HG03354 (cell line): Measurements from ENCODE around the gene MRGPRE.

ENCODE experiments used
- ATAC-seq: cut with Tn5 transposase; IDR thresholded peaks from one replicate; pipeline ENCODE4 v1.9.1; 2021; ENCODE audit warnings: mild to moderate bottlenecking; ENCODE audit not compliant: unreplicated experiment, poor library complexity, severe bottlenecking

MRGPRE gene

GRCh38 chr11:3216027-3216525, 16.1 kb downstream of the MRGPRE start:
- no peak for ATAC-seq

- ATAC-seq = no peak
Measured at GRCh38 chr11:3215346-3216026, 16.7 kb downstream of the MRGPRE start.

GRCh38 chr11:3214420-3214699, 17.9 kb downstream of the MRGPRE start:
- no peak for ATAC-seq

GRCh38 chr11:3213659-3214419, 18.4 kb downstream of the MRGPRE start:
- ATAC-seq = no peak

GRCh38 chr11:3208272-3208671, 23.9 kb downstream of the MRGPRE start:
- ATAC-seq = no peak

GRCh38 chr11:3207526-3208189, 24.6 kb downstream of the MRGPRE start:
- no peak for ATAC-seq

GRCh38 chr11:3206922-3207204, 25.4 kb downstream of the MRGPRE start:
- no peak for ATAC-seq

- ATAC-seq = no peak
Measured at GRCh38 chr11:3206156-3206921, 25.9 kb downstream of the MRGPRE start.

- no peak for ATAC-seq
Measured at GRCh38 chr11:3205261-3206155, 26.7 kb downstream of the MRGPRE start.

GRCh38 chr11:3204141-3205015, 27.8 kb downstream of the MRGPRE start:
- ATAC-seq = no peak

- no peak for ATAC-seq
Measured at GRCh38 chr11:3203221-3204043, 28.8 kb downstream of the MRGPRE start.

- no peak for ATAC-seq
Measured at GRCh38 chr11:3202759-3203158, 29.5 kb downstream of the MRGPRE start.

GRCh38 chr11:3202305-3202704, 29.9 kb downstream of the MRGPRE start:
- ATAC-seq = no peak

GRCh38 chr11:3201677-3202181, 30.5 kb downstream of the MRGPRE start:
- ATAC-seq = no peak

GRCh38 chr11:3201112-3201581, 31.1 kb downstream of the MRGPRE start:
- no peak for ATAC-seq

- no peak for ATAC-seq
Measured at GRCh38 chr11:3200388-3201111, 31.7 kb downstream of the MRGPRE start.
